Measurements from ENCODE around the gene TBC1D12. TPM values are rescaled to one million over a fixed set of nuclear protein-coding genes. Genes with fewer than 3 reads are reported as not detected.

Gene TBC1D12
- total and polyA plus RNA-seq, 2 donors (not counting 3 experiments of a cell fraction or from before 2014, with no cell fraction given), result 2.9 to 7.3 TPM

DNA sequence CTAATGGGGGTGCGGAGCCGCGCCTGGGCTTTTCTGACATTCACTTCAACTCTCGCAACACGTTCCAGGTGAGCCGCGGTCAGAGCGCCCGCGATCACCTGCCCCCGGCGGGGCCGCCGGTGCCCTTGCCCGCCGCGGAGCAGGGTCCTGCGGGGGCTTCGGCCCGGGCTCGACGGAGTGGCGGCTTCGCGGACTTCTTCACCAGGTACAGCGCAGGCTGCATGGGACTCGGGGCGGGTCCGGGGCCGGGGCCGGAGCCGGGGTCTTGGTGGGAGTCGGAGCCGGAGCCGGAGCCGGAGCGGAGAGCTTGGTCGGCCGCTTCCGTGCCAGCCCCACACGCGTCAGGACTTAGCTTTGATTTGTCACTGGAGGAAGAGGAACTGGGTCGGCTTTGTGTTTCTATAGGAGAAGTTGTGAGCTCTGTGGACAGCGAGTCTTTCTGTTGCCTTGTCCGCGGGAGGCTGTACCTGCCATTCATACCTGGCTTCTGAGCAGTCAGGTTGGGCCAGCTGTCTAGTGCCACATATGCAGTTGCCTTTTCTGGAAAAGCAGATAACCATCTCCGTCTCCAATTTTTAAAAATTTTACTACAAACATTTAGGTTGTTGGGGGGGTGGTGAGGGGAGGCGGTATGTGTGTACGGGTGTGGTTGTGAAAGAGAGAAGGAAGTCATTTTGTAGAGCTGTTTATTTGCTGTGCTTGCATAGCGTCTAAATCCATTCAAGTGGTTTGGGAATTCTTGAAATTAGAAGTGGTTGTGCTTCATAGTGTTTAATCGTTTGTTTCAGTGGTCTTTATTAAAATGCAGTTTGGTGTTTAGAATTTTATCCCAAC lies 1.3 kb downstream of the TBC1D12 start:
- FAIRE-seq, result peak; percentile 80
- Histone ChIP-seq H3K36me3 (ENCODE audit: control insufficient read depth in 2 of 2, extremely low read depth in 1 of 2, insufficient read depth in 2 of 2, low read length in 2 of 2) (no peaks in the 10 kb centered on the region), H3K9me3 (replicated peaks; ENCODE audit: control insufficient read depth, insufficient read depth, low read length) (no peaks in the 10 kb centered on the region), H3K9ac (replicated peaks; ENCODE audit: extremely low read depth, insufficient read depth, low read length) (peak overlapping the region; percentile 73), H3K4me1 (ENCODE audit: control insufficient read depth, extremely low read depth, insufficient read depth, low read length) (peaks cover 3% of the 10 kb centered on the region), H3K79me2 (ENCODE audit: control insufficient read depth, insufficient read depth, low read length) (peaks cover 22% of the 10 kb centered on the region), H3K27me3 (ENCODE audit: control insufficient read depth in 2 of 2, insufficient read depth in 2 of 2, low read length in 2 of 2) (no peaks in the 10 kb centered on the region), H3K9me1 (replicated peaks; ENCODE audit: control insufficient read depth, extremely low read depth, insufficient read depth, low read length) (no peaks in the 10 kb centered on the region), H3K4me3 (replicated peaks in 1 of 3; ENCODE audit: insufficient read depth in 1 of 3, low read depth in 1 of 3, low read length in 3 of 3) (peak overlapping the region; percentile 71 to 95 (median 82)), H3K27ac (ENCODE audit: insufficient read depth, low read depth, low read length) (peak overlapping the region; percentile 67), H2AFZ (ENCODE audit: low read depth, low read length) (peak overlapping the region; percentile 67), H4K20me1 (replicated peaks; ENCODE audit: control insufficient read depth, extremely low read depth, insufficient read depth, low read length) (no peaks in the 10 kb centered on the region), H3K4me2 (ENCODE audit: insufficient read depth, low read length) (peak overlapping the region; percentile 96)
- CTCF ChIA-PET, result interaction anchor here (0.6 to 4.9 kb wide), 8 partner anchors 9 to 83 kb away, joined by 3 to 63 read pairs (median 4); partner anchors contain the start of gene NOC3L
- TF ChIP-seq POLR2AphosphoS5 (IDR thresholded peaks at IDR 0.05; ENCODE audit: insufficient read depth, low read depth, low read length), result peak; percentile 29
- no peak for TF ChIP-seq EZH2 (IDR thresholded peaks at IDR 0.05; ENCODE audit: borderline replicate concordance, low read depth, low read length, severe bottlenecking)
- TF ChIP-seq GATA2 (IDR thresholded peaks at IDR 0.05; ENCODE audit: insufficient read depth, insufficient read length, low read depth, low read length), result peak; percentile 25
- peak; percentile 53 for TF ChIP-seq POLR2A (IDR thresholded peaks at IDR 0.05; ENCODE audit: low read depth, low read length)
- peak; percentile 81 for DNase-seq (ENCODE audit: low read depth, low spot score)
- no TSS peak for BruUV-seq (replicated peaks)
- POLR2A ChIA-PET, result interaction anchor here (1.6 kb wide), 1 partner anchor 142 kb away, joined by 3 read pairs; the partner anchor contains the start of gene HELLS
- intact Hi-C loops (cut with micrococcal nuclease) (loop anchor here (1.0 kb wide), 2 partner anchors 41 to 142 kb away; partner anchors contain the start of gene HELLS), dilution Hi-C loops (cut with MboI; ENCODE audit: extremely low pct_ligation_motif_present, low sequenced_read_pairs) (no loop called here)

- Histone ChIP-seq H3K9me1 (replicated peaks; ENCODE audit: control insufficient read depth, extremely low read depth, insufficient read depth, low read length) (no peaks in the 10 kb centered on the region), H3K27ac (ENCODE audit: insufficient read depth, low read depth, low read length) (no peak overlapping the region), H3K79me2 (ENCODE audit: control insufficient read depth, insufficient read depth, low read length) (peaks cover 23% of the 10 kb centered on the region), H3K4me2 (ENCODE audit: insufficient read depth, low read length) (no peak overlapping the region), H3K27me3 (ENCODE audit: control insufficient read depth in 2 of 2, insufficient read depth in 2 of 2, low read length in 2 of 2) (no peaks in the 10 kb centered on the region), H3K36me3 (ENCODE audit: control insufficient read depth in 2 of 2, extremely low read depth in 1 of 2, insufficient read depth in 2 of 2, low read length in 2 of 2) (no peaks in the 10 kb centered on the region), H2AFZ (ENCODE audit: low read depth, low read length) (no peak overlapping the region), H3K4me3 (replicated peaks in 1 of 3; ENCODE audit: insufficient read depth in 1 of 3, low read depth in 1 of 3, low read length in 3 of 3) (no peak overlapping the region), H3K4me1 (ENCODE audit: control insufficient read depth, extremely low read depth, insufficient read depth, low read length) (peaks cover 3% of the 10 kb centered on the region), H3K9me3 (replicated peaks; ENCODE audit: control insufficient read depth, insufficient read depth, low read length) (no peaks in the 10 kb centered on the region), H4K20me1 (replicated peaks; ENCODE audit: control insufficient read depth, extremely low read depth, insufficient read depth, low read length) (no peaks in the 10 kb centered on the region), H3K9ac (replicated peaks; ENCODE audit: extremely low read depth, insufficient read depth, low read length) (no peak overlapping the region)
- CTCF ChIA-PET, result interaction anchor here (4.9 kb wide), 1 partner anchor 39 kb away, joined by 63 read pairs; no protein-coding TSS in a partner anchor
- FAIRE-seq (no peak), DNase-seq (ENCODE audit: low read depth, low spot score) (no peak)
- intact Hi-C loops (cut with micrococcal nuclease), result no loop called here
- TF ChIP-seq POLR2AphosphoS5 (IDR thresholded peaks at IDR 0.05; ENCODE audit: insufficient read depth, low read depth, low read length), result no peak
- no peak for TF ChIP-seq MYC (IDR thresholded peaks at IDR 0.05; ENCODE audit: low read depth, low read length)
- TF ChIP-seq EZH2 (IDR thresholded peaks at IDR 0.05; ENCODE audit: borderline replicate concordance, low read depth, low read length, severe bottlenecking), result no peak
- TF ChIP-seq POLR2A (IDR thresholded peaks at IDR 0.05; ENCODE audit: low read depth, low read length), result no peak
- no peak for TF ChIP-seq FOS (IDR thresholded peaks at IDR 0.05; ENCODE audit: borderline replicate concordance, insufficient read depth, low read length)
- no peak for TF ChIP-seq JUN (IDR thresholded peaks at IDR 0.05; ENCODE audit: borderline replicate concordance, insufficient read depth, insufficient read length, low read depth)
- no peak for TF ChIP-seq CTCF (IDR thresholded peaks at IDR 0.05; ENCODE audit: extremely low read depth in 1 of 2, insufficient read depth in 1 of 2, low read depth in 1 of 2, low read length in 2 of 2)
- no peak for TF ChIP-seq GATA2 (IDR thresholded peaks at IDR 0.05; ENCODE audit: insufficient read depth, insufficient read length, low read depth, low read length)
- TF ChIP-seq, protein P1, sequence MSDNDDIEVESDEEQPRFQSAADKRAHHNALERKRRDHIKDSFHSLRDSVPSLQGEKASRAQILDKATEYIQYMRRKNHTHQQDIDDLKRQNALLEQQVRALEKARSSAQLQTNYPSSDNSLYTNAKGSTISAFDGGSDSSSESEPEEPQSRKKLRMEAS (IDR thresholded peaks at IDR 0.05; ENCODE audit: insufficient read depth, insufficient read length), result no peak
- dilution Hi-C loops (cut with MboI; ENCODE audit: extremely low pct_ligation_motif_present, low sequenced_read_pairs), result no loop called here
- BruUV-seq (replicated peaks), result no TSS peak
- POLR2A ChIA-PET, result no interaction called here
Measured at GRCh38 chr10:94405406-94405805, 3.1 kb downstream of the TBC1D12 start.

All from endothelial cell of umbilical vein (primary cell).